OCI-LY7 (cell line): Measurements from ENCODE around the gene LDLRAD4.

Experiments
- CTCF ChIP-seq: fragments of 200-600 bp; sonication (generic); conservative IDR thresholded peaks from 2 replicates; pipeline ENCODE4 v1.5.1; 2014; ENCODE audit warnings: mild to moderate bottlenecking, antibody characterized with exemption, low read length, moderate library complexity, mixed read lengths
- EZH2phosphoT487 ChIP-seq: fragments of 200-600 bp; sonication (generic); IDR thresholded peaks from 2 replicates; pipeline ENCODE4 v1.6.1; 2018; ENCODE audit warnings: low read depth, borderline replicate concordance, mild to moderate bottlenecking, mixed run types, antibody characterized with exemption, low read length, moderate library complexity, mixed read lengths

GRCh38 chr18:13483316-13484270 is 265.0 kb downstream of the LDLRAD4 start:
- no peak for TF ChIP-seq EZH2phosphoT487
- no peak for TF ChIP-seq CTCF
